K562 (cell line): ENCODE measurements around the gene DTX3. TPM values are rescaled to one million over a fixed set of nuclear protein-coding genes. Genes with fewer than 3 reads are reported as not detected.

Source experiments
- E2F3 ChIP-seq: fragments of 250-450 bp; sonication (Bioruptor Pico); IDR thresholded peaks from 2 replicates; pipeline ENCODE4 v1.4.0; 2020; ENCODE audit warnings: mild to moderate bottlenecking
- MEF2D ChIP-seq: conservative IDR thresholded peaks from 2 replicates; pipeline ENCODE4 v1.6.1; 2016; ENCODE audit warnings: low read depth, missing genetic modification characterization, missing compliant biosample characterization
- RBBP5 ChIP-seq: fragments of 200-600 bp; sonication (generic); IDR thresholded peaks from 2 replicates; pipeline ENCODE4 v1.6.1; 2012; ENCODE audit warnings: borderline replicate concordance, mild to moderate bottlenecking, low read length, control low read depth, inconsistent platforms; ENCODE audit not compliant: insufficient read depth, poor library complexity, severe bottlenecking
- SIRT6 ChIP-seq: IDR thresholded peaks from one replicate; pipeline ENCODE4 v1.6.1; 2012; ENCODE audit warnings: low read depth, mild to moderate bottlenecking, control low read depth, inconsistent platforms, low read length, moderate library complexity
- SMARCB1 ChIP-seq: IDR thresholded peaks from 2 replicates; pipeline ENCODE4 v1.6.1; 2011; ENCODE audit warnings: improper control_type of control experiment, low read depth; ENCODE audit not compliant: insufficient read length
- SNRNP70 ChIP-seq: fragments of 200-400 bp; formaldehyde crosslinking; optimal IDR thresholded peaks from 2 replicates; pipeline ENCODE3; 2017; ENCODE audit warnings: low read depth, low read length
- polyA plus RNA-seq, 8 experiments: library from polyadenylated mRNA; depleted of rRNA in 4 of 8; stranded (reverse) in 5 of 8; unstranded in 3 of 8; fragments of >200 nt; fragmentation: Nextera tagmentation in 2 of 8; fragmentation: Illumina TruSeq in 1 of 8; extraction: Ambion mirVana in 2 of 8; extraction: Trizol in 1 of 8; gene quantifications; 2 replicates each; pipeline versions ENCODE4 v1.2.1 to v1.2.3, GENCODE V29; 2011 to 2014; ENCODE audit warnings: inconsistent platforms in 1 of 8, missing spikeins in 1 of 8
- total RNA-seq, 7 experiments: library from RNA; depleted of rRNA in 6 of 7; stranded (reverse); fragments of >200 nt in 6 of 7; fragmentation: Illumina TruSeq in 2 of 7; extraction: Trizol in 2 of 7; gene quantifications; 2 replicates each; pipeline versions ENCODE4 v1.2.1 to v1.2.3, GENCODE V29; 2011 to 2021; ENCODE audit warnings: low replicate concordance in 1 of 7
- TF ChIP-seq, protein P1 (sequence below): sonication (generic); IDR thresholded peaks from 2 replicates; pipeline ENCODE4 v1.6.1; 2016
- TF ChIP-seq, protein P2 (sequence below): fragments of 250-450 bp; sonication (Bioruptor Pico); IDR thresholded peaks from 2 replicates; pipeline ENCODE4 v1.4.0; 2020; ENCODE audit warnings: borderline replicate concordance

Gene DTX3
- total and polyA plus RNA-seq, 9 of the 15 experiments (the other 6 are each of a cell fraction or from before 2014, with no cell fraction given) = 0.03 to 0.09 (median 0.06) TPM; not detected in 6

DNA sequence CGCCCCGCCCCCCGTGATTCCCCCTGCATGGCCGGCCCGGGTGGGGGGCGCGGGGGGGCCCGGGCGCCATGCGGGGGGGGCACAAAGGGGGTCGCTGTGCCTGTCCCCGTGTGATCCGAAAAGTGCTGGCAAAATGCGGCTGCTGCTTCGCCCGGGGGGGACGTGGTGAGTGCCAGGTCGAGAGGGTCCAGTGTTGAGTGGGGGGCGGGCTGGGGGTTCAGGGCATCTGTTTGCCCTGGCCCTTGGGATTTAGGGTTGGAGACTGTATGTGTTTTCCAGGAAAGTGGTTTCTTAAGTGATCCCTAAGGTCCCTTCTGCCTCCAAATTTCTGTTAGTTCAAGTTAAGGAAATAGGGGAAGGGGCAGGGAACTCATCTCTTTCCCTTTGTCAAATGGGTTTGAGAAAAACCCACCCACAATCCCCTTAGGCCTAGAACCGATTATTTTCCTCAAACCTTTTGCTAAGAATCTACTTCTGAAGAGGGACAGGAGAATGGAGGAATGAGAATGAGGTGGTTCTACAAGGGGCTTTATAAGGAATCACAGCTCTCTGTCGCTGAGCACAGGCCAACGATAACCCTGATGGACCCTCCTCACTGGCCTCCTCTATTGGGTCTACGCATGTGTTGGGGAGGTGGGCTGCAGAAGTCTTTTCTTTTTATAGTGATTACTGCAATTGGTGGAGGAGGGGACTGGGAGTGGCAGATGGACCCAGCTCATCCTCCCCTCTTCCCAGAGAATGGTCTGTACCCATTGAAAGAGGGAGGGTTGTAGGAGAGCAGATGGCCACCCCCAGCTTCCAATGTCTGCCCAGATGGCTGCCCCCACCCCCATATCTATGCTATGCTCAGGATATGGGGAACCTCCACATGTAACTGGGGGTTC, 7.4 kb downstream of the DTX3 start (continued):
- TF ChIP-seq, protein P1, sequence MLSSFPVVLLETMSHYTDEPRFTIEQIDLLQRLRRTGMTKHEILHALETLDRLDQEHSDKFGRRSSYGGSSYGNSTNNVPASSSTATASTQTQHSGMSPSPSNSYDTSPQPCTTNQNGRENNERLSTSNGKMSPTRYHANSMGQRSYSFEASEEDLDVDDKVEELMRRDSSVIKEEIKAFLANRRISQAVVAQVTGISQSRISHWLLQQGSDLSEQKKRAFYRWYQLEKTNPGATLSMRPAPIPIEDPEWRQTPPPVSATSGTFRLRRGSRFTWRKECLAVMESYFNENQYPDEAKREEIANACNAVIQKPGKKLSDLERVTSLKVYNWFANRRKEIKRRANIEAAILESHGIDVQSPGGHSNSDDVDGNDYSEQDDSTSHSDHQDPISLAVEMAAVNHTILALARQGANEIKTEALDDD = no peak
- TF ChIP-seq SIRT6 = no peak
- TF ChIP-seq RBBP5 = no peak
- no peak for TF ChIP-seq SNRNP70
- TF ChIP-seq E2F3 = no peak
- TF ChIP-seq SMARCB1 = no peak
- TF ChIP-seq, protein P2, sequence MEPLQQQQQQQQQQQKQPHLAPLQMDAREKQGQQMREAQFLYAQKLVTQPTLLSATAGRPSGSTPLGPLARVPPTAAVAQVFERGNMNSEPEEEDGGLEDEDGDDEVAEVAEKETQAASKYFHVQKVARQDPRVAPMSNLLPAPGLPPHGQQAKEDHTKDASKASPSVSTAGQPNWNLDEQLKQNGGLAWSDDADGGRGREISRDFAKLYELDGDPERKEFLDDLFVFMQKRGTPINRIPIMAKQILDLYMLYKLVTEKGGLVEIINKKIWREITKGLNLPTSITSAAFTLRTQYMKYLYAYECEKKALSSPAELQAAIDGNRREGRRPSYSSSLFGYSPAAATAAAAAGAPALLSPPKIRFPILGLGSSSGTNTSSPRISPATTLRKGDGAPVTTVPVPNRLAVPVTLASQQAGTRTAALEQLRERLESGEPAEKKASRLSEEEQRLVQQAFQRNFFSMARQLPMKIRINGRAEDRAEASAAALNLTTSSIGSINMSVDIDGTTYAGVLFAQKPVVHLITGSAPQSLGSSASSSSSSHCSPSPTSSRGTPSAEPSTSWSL (CRISPR knock-in tag) = no peak
- no peak for TF ChIP-seq MEF2D (tag)
